IMR-90 (cell line): Measurements from ENCODE around the gene KRT76. TPM values are rescaled to one million over a fixed set of nuclear protein-coding genes. Genes with fewer than 3 reads are reported as not detected.

Experiments used
- ATAC-seq: fragments of 200-7000 bp; cut with Tn5 transposase; 2 replicates; pipeline ENCODE4 v1.9.1; 2020; ENCODE audit warnings: low read depth, mild to moderate bottlenecking, moderate library complexity
- BruUV-seq: library from RNA; stranded (reverse); fragments of 400-500 nt; replicated peaks from 2 replicates; lab custom pipeline; 2021; lab: Mats Ljungman, UMichigan
- CTCF ChIA-PET: fragments of 300-600 bp; formaldehyde crosslinking; extraction: SDS; loops from one replicate; lab custom pipeline; 2021; ENCODE audit warnings: antibody characterized with exemption; lab: Yijun Ruan, JAX
- POLR2A ChIA-PET: fragments of 300-600 bp; sonication (Branson Sonifier 250); formaldehyde crosslinking; loops from one replicate; lab custom pipeline; 2022; ENCODE audit warnings: antibody characterized with exemption; ENCODE audit not compliant: unreplicated experiment; lab: Charles Lee
- DNase-seq: peaks from one replicate; pipeline ENCODE4 v3.0.0; 2013
- H2AFZ ChIP-seq: replicated peaks from 2 replicates; pipeline ENCODE3; 2013; ENCODE audit warnings: low read length, mild to moderate bottlenecking; ENCODE audit not compliant: poor library complexity
- H2AK5ac ChIP-seq: 2 replicates; pipeline ENCODE4 v1.6.1; 2013; ENCODE audit warnings: low read depth, low read length, inconsistent platforms
- H2AK9ac ChIP-seq: replicated peaks from 2 replicates; pipeline ENCODE3; 2013; ENCODE audit warnings: mild to moderate bottlenecking, low read depth, low read length, moderate library complexity; ENCODE audit not compliant: poor library complexity
- H2BK120ac ChIP-seq: 2 replicates; pipeline ENCODE4 v1.6.1; 2013; ENCODE audit warnings: low read depth, low read length, inconsistent platforms
- H2BK15ac ChIP-seq: 3 replicates; pipeline ENCODE4 v1.6.1; 2013; ENCODE audit warnings: low read depth, low read length, inconsistent platforms
- H2BK20ac ChIP-seq: 2 replicates; pipeline ENCODE4 v1.6.1; 2013; ENCODE audit warnings: low read depth, mild to moderate bottlenecking, inconsistent platforms, low read length, moderate library complexity
- H2BK5ac ChIP-seq: 2 replicates; pipeline ENCODE4 v1.6.1; 2013; ENCODE audit warnings: mild to moderate bottlenecking, low read depth, low read length, inconsistent platforms; ENCODE audit not compliant: poor library complexity, severe bottlenecking
- H3K14ac ChIP-seq: replicated peaks from 2 replicates; pipeline ENCODE4 v1.6.1; 2013; ENCODE audit warnings: low read depth, low read length, inconsistent platforms
- H3K18ac ChIP-seq: 2 replicates; pipeline ENCODE4 v1.6.1; 2013; ENCODE audit warnings: low read depth, low read length, control low read depth
- H3K23ac ChIP-seq: 2 replicates; pipeline ENCODE4 v1.6.1; 2013; ENCODE audit warnings: low read depth, low read length, inconsistent platforms
- H3K27ac ChIP-seq: 2 replicates; pipeline ENCODE4 v1.5.1; 2013; ENCODE audit warnings: mild to moderate bottlenecking, control low read depth, low read length; ENCODE audit not compliant: insufficient read depth
- H3K27me3 ChIP-seq: 2 replicates; pipeline ENCODE4 v1.6.1; 2013; ENCODE audit warnings: low read length; ENCODE audit not compliant: control insufficient read depth, insufficient read depth
- H3K36me3 ChIP-seq: 2 replicates; pipeline ENCODE4 v1.6.1; 2013; ENCODE audit warnings: low read length, mixed read lengths; ENCODE audit not compliant: control insufficient read depth, insufficient read depth
- H3K4ac ChIP-seq: 2 replicates; pipeline ENCODE4 v1.6.1; 2013; ENCODE audit warnings: low read depth, low read length, inconsistent platforms
- H3K4me1 ChIP-seq: 2 replicates; pipeline ENCODE4 v1.6.1; 2013; ENCODE audit warnings: low read length, mixed read lengths; ENCODE audit not compliant: control insufficient read depth, insufficient read depth
- H3K4me2 ChIP-seq: 2 replicates; pipeline ENCODE4 v1.6.1; 2013; ENCODE audit warnings: low read depth, mild to moderate bottlenecking, control low read depth, low read length, moderate library complexity
- H3K4me3 ChIP-seq: 2 replicates; pipeline ENCODE4 v1.5.1; 2013; ENCODE audit warnings: low read depth, mild to moderate bottlenecking, control low read depth, low read length, moderate library complexity; ENCODE audit not compliant: insufficient read depth
- H3K56ac ChIP-seq: 2 replicates; pipeline ENCODE4 v1.6.1; 2013; ENCODE audit warnings: low read length, inconsistent platforms; ENCODE audit not compliant: insufficient read depth; ENCODE audit errors: extremely low read depth
- H3K79me1 ChIP-seq, 2 experiments: 2 replicates each; pipeline ENCODE4 v1.6.1; 2013; ENCODE audit warnings: low read length in 2 of 2, inconsistent platforms in 1 of 2, low read depth in 1 of 2
- H3K9ac ChIP-seq: 2 replicates; pipeline ENCODE4 v1.6.1; 2013; ENCODE audit warnings: low read depth, low read length, control low read depth
- H3K9me1 ChIP-seq: 2 replicates; pipeline ENCODE4 v1.6.1; 2013; ENCODE audit warnings: low read length, inconsistent platforms; ENCODE audit not compliant: insufficient read depth
- H3K9me3 ChIP-seq: 2 replicates; pipeline ENCODE4 v1.6.1; 2013; ENCODE audit warnings: low read length; ENCODE audit not compliant: control insufficient read depth, insufficient read depth
- H4K20me1 ChIP-seq: 2 replicates; pipeline ENCODE4 v1.6.1; 2013; ENCODE audit warnings: low read length, inconsistent platforms; ENCODE audit not compliant: insufficient read depth
- H4K5ac ChIP-seq: 2 replicates; pipeline ENCODE4 v1.6.1; 2013; ENCODE audit warnings: mild to moderate bottlenecking, low read depth, low read length, control low read depth
- H4K8ac ChIP-seq, 2 experiments: 2 replicates each; pipeline ENCODE4 v1.6.1; 2013; ENCODE audit warnings: low read depth in 2 of 2, low read length in 2 of 2, control low read depth in 1 of 2, inconsistent platforms in 1 of 2
- H4K91ac ChIP-seq: 2 replicates; pipeline ENCODE4 v1.6.1; 2013; ENCODE audit warnings: low read depth, low read length, inconsistent platforms; ENCODE audit not compliant: insufficient read depth
- BHLHE40 ChIP-seq: fragments of 150-350 bp; IDR thresholded peaks from 2 replicates; pipeline ENCODE4 v1.6.1; 2016; ENCODE audit warnings: mild to moderate bottlenecking, low read depth, low read length
- CEBPB ChIP-seq: IDR thresholded peaks from 2 replicates; pipeline ENCODE4 v1.6.1; 2012; ENCODE audit warnings: low read depth, low read length, improper control_type of control experiment
- CHD1 ChIP-seq: IDR thresholded peaks from 2 replicates; pipeline ENCODE4 v1.6.1; 2012; ENCODE audit warnings: low read depth, low read length, improper control_type of control experiment
- FOS ChIP-seq: fragments of 150-350 bp; IDR thresholded peaks from 2 replicates; pipeline ENCODE4 v1.6.1; 2016; ENCODE audit warnings: low read depth, low read length
- MAFK ChIP-seq: IDR thresholded peaks from 2 replicates; pipeline ENCODE4 v1.6.1; 2012; ENCODE audit warnings: low read depth, low read length, improper control_type of control experiment
- MAZ ChIP-seq: IDR thresholded peaks from 2 replicates; pipeline ENCODE4 v1.6.1; 2012; ENCODE audit warnings: low read depth, mild to moderate bottlenecking, low read length, improper control_type of control experiment, moderate library complexity, borderline replicate concordance
- MXI1 ChIP-seq: IDR thresholded peaks from 2 replicates; pipeline ENCODE4 v1.6.1; 2012; ENCODE audit warnings: low read depth, mild to moderate bottlenecking, low read length, moderate library complexity, borderline replicate concordance
- NFE2L2 ChIP-seq: fragments of 150-350 bp; IDR thresholded peaks from 2 replicates; pipeline ENCODE4 v1.6.1; 2016; ENCODE audit warnings: low read depth, mild to moderate bottlenecking, low read length
- POLR2A ChIP-seq: IDR thresholded peaks from 2 replicates; pipeline ENCODE4 v1.6.1; 2012; ENCODE audit warnings: mild to moderate bottlenecking, low read depth, low read length
- RAD21 ChIP-seq: IDR thresholded peaks from 2 replicates; pipeline ENCODE4 v1.6.1; 2012; ENCODE audit warnings: low read length, improper control_type of control experiment
- RCOR1 ChIP-seq: IDR thresholded peaks from 2 replicates; pipeline ENCODE4 v1.6.1; 2012; ENCODE audit warnings: mild to moderate bottlenecking, low read length, improper control_type of control experiment; ENCODE audit not compliant: insufficient replicate concordance
- RFX5 ChIP-seq: IDR thresholded peaks from 2 replicates; pipeline ENCODE4 v1.8.0; 2012; ENCODE audit warnings: low read depth, mild to moderate bottlenecking, low read length, moderate library complexity
- SMC3 ChIP-seq: fragments of 150-350 bp; IDR thresholded peaks from 2 replicates; pipeline ENCODE4 v1.6.1; 2016; ENCODE audit warnings: low read depth, mild to moderate bottlenecking, antibody characterized with exemption, low read length, moderate library complexity
- WGBS, 2 experiments: methylation state at CpG; one replicate each; pipeline versions ENCODE4 v1.1.5 to v1.1.7; 2013; ENCODE audit warnings: missing lambda C conversion rate in 2 of 2; ENCODE audit not compliant: insufficient read length in 1 of 2; ENCODE audit errors: extremely low coverage in 2 of 2; 5-methylcytosine and 5-hydroxymethylcytosine counted together
- dilution Hi-C: fragments of 300-500 bp; cut with HindIII; formaldehyde crosslinking; loops from one replicate; pipeline ENCODE4 v1.14.3; 2018; ENCODE audit warnings: low sequenced_read_pairs; ENCODE audit not compliant: unreplicated experiment
- in situ Hi-C: fragments of 300-500 bp; cut with MboI; formaldehyde crosslinking; loops from 3 replicates; pipeline ENCODE4 v1.14.3; 2019; ENCODE audit warnings: low sequenced_read_pairs, inconsistent platforms, mixed read lengths
- intact Hi-C: fragments of 100-400 bp; cut with micrococcal nuclease; formaldehyde crosslinking; loops from 2 replicates; pipeline ENCODE4 v1.10.0; 2022
- polyA plus RNA-seq, 3 experiments: library from polyadenylated mRNA; depleted of rRNA; stranded (reverse); fragments of >200 nt; gene quantifications; 2 replicates each; pipeline ENCODE4 v1.2.3, GENCODE V29; 2012; ENCODE audit warnings: low replicate concordance in 1 of 3
- total RNA-seq: library from RNA; depleted of rRNA; stranded (reverse); fragments of >200 nt; gene quantifications from 2 replicates; pipeline ENCODE4 v1.2.3, GENCODE V29; 2012
- TF ChIP-seq, protein P1 (sequence below): fragments of 150-350 bp; IDR thresholded peaks from 2 replicates; pipeline ENCODE4 v1.6.1; 2017; ENCODE audit warnings: mild to moderate bottlenecking, antibody characterized with exemption, low read length, low read depth
- TF ChIP-seq, protein P2 (sequence below): conservative IDR thresholded peaks from 2 replicates; pipeline ENCODE4 v1.5.1; 2012; ENCODE audit warnings: mild to moderate bottlenecking, low read depth, low read length, improper control_type of control experiment
- TF ChIP-seq, protein P3 (sequence below): fragments of 150-350 bp; IDR thresholded peaks from 2 replicates; pipeline ENCODE4 v1.6.1; 2016; ENCODE audit warnings: low read depth, mild to moderate bottlenecking, low read length, moderate library complexity, borderline replicate concordance

Gene KRT76
- total and polyA plus RNA-seq, 2 of the 4 experiments (the other 2 are of a cell fraction) = not detected

DNA sequence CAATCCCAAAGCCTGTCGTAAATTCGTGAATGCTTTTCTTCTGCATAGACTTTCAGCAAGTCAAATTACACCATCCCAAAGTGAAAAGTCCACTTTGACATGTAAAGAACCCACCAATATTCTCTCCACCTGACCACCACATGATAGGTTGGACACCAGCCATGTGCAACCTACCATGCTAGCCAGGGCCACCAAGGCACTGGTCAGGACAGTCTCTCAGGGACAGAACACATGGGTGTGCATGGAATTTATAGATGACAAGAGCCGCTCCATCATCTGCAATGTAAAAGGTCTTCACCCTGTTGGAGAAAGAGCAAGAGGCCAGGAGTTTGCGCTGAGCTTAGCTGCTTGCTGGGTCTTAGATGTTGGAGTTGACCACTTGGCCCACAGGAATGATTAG lies 5.4 kb upstream of the KRT76 start:
- H2BK15ac ChIP-seq = no peak overlapping the region
- H3K18ac ChIP-seq = no peak overlapping the region
- no peak overlapping the region for H3K14ac ChIP-seq
- H4K8ac ChIP-seq = no peak overlapping the region
- intact Hi-C loops (no loop called here), in situ Hi-C loops (no loop called here), dilution Hi-C loops (no loop called here)
- no TSS peak for BruUV-seq
- H4K5ac ChIP-seq = no peak overlapping the region
- DNase-seq (no peak), ATAC-seq (no peak)
- H3K23ac ChIP-seq = no peak overlapping the region
- no peaks in the 10 kb centered on the region for H3K4me1 ChIP-seq
- WGBS, 2 experiments = 71% methylated on average over 2 of the region's 4 CpGs; no CpG with 5 or more reads in 1 of the 2 experiments
- no peak overlapping the region for H3K4ac ChIP-seq
- no peak overlapping the region for H3K9ac ChIP-seq
- no peaks in the 10 kb centered on the region for H3K36me3 ChIP-seq
- TF ChIP-seq BHLHE40 (no peak), MXI1 (no peak), RFX5 (no peak), MAZ (no peak), FOS (no peak), RAD21 (no peak), POLR2A (no peak), CEBPB (no peak), NFE2L2 (no peak), CHD1 (no peak), MAFK (no peak), SMC3 (no peak), RCOR1 (no peak)
- TF ChIP-seq, protein P1, sequence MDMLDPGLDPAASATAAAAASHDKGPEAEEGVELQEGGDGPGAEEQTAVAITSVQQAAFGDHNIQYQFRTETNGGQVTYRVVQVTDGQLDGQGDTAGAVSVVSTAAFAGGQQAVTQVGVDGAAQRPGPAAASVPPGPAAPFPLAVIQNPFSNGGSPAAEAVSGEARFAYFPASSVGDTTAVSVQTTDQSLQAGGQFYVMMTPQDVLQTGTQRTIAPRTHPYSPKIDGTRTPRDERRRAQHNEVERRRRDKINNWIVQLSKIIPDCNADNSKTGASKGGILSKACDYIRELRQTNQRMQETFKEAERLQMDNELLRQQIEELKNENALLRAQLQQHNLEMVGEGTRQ = no peak
- TF ChIP-seq, protein P2, sequence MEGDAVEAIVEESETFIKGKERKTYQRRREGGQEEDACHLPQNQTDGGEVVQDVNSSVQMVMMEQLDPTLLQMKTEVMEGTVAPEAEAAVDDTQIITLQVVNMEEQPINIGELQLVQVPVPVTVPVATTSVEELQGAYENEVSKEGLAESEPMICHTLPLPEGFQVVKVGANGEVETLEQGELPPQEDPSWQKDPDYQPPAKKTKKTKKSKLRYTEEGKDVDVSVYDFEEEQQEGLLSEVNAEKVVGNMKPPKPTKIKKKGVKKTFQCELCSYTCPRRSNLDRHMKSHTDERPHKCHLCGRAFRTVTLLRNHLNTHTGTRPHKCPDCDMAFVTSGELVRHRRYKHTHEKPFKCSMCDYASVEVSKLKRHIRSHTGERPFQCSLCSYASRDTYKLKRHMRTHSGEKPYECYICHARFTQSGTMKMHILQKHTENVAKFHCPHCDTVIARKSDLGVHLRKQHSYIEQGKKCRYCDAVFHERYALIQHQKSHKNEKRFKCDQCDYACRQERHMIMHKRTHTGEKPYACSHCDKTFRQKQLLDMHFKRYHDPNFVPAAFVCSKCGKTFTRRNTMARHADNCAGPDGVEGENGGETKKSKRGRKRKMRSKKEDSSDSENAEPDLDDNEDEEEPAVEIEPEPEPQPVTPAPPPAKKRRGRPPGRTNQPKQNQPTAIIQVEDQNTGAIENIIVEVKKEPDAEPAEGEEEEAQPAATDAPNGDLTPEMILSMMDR = no peak
- TF ChIP-seq, protein P3, sequence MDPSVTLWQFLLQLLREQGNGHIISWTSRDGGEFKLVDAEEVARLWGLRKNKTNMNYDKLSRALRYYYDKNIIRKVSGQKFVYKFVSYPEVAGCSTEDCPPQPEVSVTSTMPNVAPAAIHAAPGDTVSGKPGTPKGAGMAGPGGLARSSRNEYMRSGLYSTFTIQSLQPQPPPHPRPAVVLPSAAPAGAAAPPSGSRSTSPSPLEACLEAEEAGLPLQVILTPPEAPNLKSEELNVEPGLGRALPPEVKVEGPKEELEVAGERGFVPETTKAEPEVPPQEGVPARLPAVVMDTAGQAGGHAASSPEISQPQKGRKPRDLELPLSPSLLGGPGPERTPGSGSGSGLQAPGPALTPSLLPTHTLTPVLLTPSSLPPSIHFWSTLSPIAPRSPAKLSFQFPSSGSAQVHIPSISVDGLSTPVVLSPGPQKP = no peak
- H3K4me2 ChIP-seq = no peak overlapping the region
- no peak overlapping the region for H2BK5ac ChIP-seq
- H4K91ac ChIP-seq = no peak overlapping the region
- no peak overlapping the region for H2BK120ac ChIP-seq
- ChIA-PET POLR2A (no interaction called here), CTCF (interaction anchor here (1.1 kb wide), 1 partner anchor 12 kb away, joined by 3 read pairs; no protein-coding TSS in a partner anchor)
- no peak overlapping the region for H2AK5ac ChIP-seq
- H3K9me1 ChIP-seq = no peaks in the 10 kb centered on the region
- no peak overlapping the region for H3K56ac ChIP-seq
- no peak overlapping the region for H2AK9ac ChIP-seq
- no peak overlapping the region for H2BK20ac ChIP-seq
- H3K4me3 ChIP-seq = no peak overlapping the region
- H2AFZ ChIP-seq = no peak overlapping the region
- H3K9me3 ChIP-seq = no peaks in the 10 kb centered on the region
- H4K20me1 ChIP-seq = no peaks in the 10 kb centered on the region
- H3K27me3 ChIP-seq = peaks cover 23% of the 10 kb centered on the region
- no peaks in the 10 kb centered on the region for H3K79me1 ChIP-seq
- no peak overlapping the region for H3K27ac ChIP-seq
